CD4-positive, alpha-beta T cell (primary cell): ENCODE results near the gene GLIS1. TPM values are rescaled to one million over a fixed set of nuclear protein-coding genes. Genes with fewer than 3 reads are reported as not detected.

Source experiments
- ATAC-seq: fragments of 200-7000 bp; cut with Tn5 transposase; one replicate; pipeline ENCODE4 v1.10.0; 2022; ENCODE audit warnings: mild to moderate bottlenecking; ENCODE audit not compliant: poor library complexity
- CTCF ChIA-PET: fragments of 350-600 bp; sonication (Branson Sonifier 250); formaldehyde crosslinking; loops from one replicate; lab custom pipeline; 2021; ENCODE audit warnings: antibody characterized with exemption, inconsistent platforms; lab: Charles Lee
- POLR2A ChIA-PET: fragments of 350-600 bp; sonication (Branson Sonifier 250); formaldehyde crosslinking; loops from one replicate; lab custom pipeline; 2021; ENCODE audit warnings: antibody characterized with exemption, inconsistent platforms; lab: Charles Lee
- DNase-seq, 14 experiments: peaks; one replicate each; pipeline ENCODE4 v3.0.0-alpha.2; 2013 to 2020; ENCODE audit warnings: mixed read lengths in 2 of 14
- H3K27ac ChIP-seq, 2 donors: one replicate each; pipeline versions ENCODE4 v1.5.1 to v1.7.0; 2013; ENCODE audit warnings: low read length in 2 of 2, low read depth in 1 of 2, mild to moderate bottlenecking in 1 of 2
- H3K27me3 ChIP-seq, 2 experiments: 1 replicate in 1 of 2; 2 replicates in 1 of 2; pipeline versions ENCODE4 v1.6.1 to v1.7.0; 2013; ENCODE audit warnings: low read length in 2 of 2, control low read depth in 1 of 2, mild to moderate bottlenecking in 1 of 2, moderate library complexity in 1 of 2; ENCODE audit not compliant: insufficient read depth in 2 of 2, control insufficient read depth in 1 of 2
- H3K36me3 ChIP-seq: one replicate; pipeline ENCODE4 v1.6.1; 2013; ENCODE audit warnings: low read length, control low read depth; ENCODE audit not compliant: insufficient read depth
- H3K4me1 ChIP-seq: one replicate; pipeline ENCODE4 v1.6.1; 2013; ENCODE audit warnings: low read length, control low read depth; ENCODE audit not compliant: insufficient read depth
- H3K4me3 ChIP-seq: one replicate; pipeline ENCODE4 v1.5.1; 2013; ENCODE audit warnings: mild to moderate bottlenecking, low read length, moderate library complexity
- H3K9me3 ChIP-seq, 2 experiments: 1 replicate in 1 of 2; 2 replicates in 1 of 2; pipeline versions ENCODE4 v1.6.1 to v1.7.0; 2013; ENCODE audit warnings: low read length in 2 of 2, mild to moderate bottlenecking in 2 of 2, control low read depth in 1 of 2, moderate library complexity in 1 of 2; ENCODE audit not compliant: control insufficient read depth in 1 of 2, insufficient read depth in 1 of 2
- H3K27ac Mint-ChIP-seq: one replicate; pipeline ENCODE4 v1.8.0; 2020; ENCODE audit warnings: mixed read lengths
- H3K27me3 Mint-ChIP-seq: one replicate; pipeline ENCODE4 v1.8.0; 2021; ENCODE audit warnings: mixed read lengths
- H3K36me3 Mint-ChIP-seq: one replicate; pipeline ENCODE4 v1.8.0; 2021; ENCODE audit warnings: low read depth, mixed read lengths
- H3K4me1 Mint-ChIP-seq: one replicate; pipeline ENCODE4 v1.8.0; 2021; ENCODE audit warnings: low read depth, mixed read lengths
- H3K4me3 Mint-ChIP-seq: one replicate; pipeline ENCODE4 v1.8.0; 2020; ENCODE audit warnings: mild to moderate bottlenecking, mixed read lengths
- H3K9me3 Mint-ChIP-seq: one replicate; pipeline ENCODE4 v1.8.0; 2020; ENCODE audit warnings: mixed read lengths
- intact Hi-C, 2 experiments: fragments of 100-400 bp; cut with DNase I in 1 of 2; cut with micrococcal nuclease in 1 of 2; formaldehyde crosslinking; loops; one replicate each; pipeline versions ENCODE4 v1.15.1 to v1.9.0; 2023 to 2025; cut with DNase I, micrococcal nuclease
- total RNA-seq, 174 experiments: library from RNA in 2 of 174; stranded (reverse) in 2 of 174; gene quantifications; one replicate each; pipeline ENCODE4 v1.2.3 and lab custom pipeline; 2021 to 2026
- TF ChIP-seq, protein P1 (sequence below): fragments of 200-600 bp; IDR thresholded peaks from one replicate; pipeline ENCODE4 v1.8.0; 2022; ENCODE audit warnings: antibody characterized with exemption, mild to moderate bottlenecking

Gene GLIS1
- total RNA-seq, 2 experiments from 2014 or later, result not detected

DNA sequence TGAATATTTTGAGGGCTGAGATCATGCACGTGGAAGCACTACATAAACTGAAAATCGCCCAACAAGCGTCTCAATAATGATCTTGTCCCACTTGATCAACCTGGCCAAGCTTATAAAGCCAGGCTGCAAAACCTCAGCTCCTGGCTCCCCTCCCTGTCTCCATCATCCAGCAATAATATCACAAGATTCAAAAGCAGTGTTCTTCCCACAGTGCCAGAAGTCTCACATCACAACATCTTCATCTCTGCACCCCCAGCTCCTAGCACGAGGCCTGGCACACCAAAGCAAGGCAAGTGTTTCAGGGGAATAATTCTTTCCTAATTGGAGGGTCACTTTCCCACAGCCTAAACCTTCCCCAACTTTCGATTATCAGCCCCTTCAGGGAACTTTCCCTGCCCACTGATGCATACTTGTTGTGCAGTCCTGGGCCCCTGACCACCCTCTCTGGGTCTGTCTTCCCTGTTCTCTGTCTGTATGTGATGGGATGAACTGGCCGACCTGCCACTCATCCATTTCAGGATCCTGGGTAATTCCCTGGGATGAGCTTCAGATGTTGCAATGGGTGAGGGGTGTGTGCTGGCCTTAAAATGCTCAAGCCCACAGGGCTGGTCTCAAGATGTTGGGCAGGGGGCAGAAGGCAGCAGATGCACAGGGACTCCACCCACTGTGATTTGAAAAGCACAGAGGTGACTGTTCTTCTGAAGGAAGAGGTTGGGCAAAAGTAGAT lies 150.7 kb downstream of the GLIS1 start:
- H3K4me3 ChIP-seq, result no peak overlapping the region
- Mint-ChIP-seq H3K27ac (no peak overlapping the region), H3K36me3 (no peaks in the 10 kb centered on the region), H3K27me3 (no peaks in the 10 kb centered on the region), H3K4me1 (peaks cover 15% of the 10 kb centered on the region), H3K4me3 (no peak overlapping the region), H3K9me3 (no peaks in the 10 kb centered on the region)
- TF ChIP-seq, protein P1, sequence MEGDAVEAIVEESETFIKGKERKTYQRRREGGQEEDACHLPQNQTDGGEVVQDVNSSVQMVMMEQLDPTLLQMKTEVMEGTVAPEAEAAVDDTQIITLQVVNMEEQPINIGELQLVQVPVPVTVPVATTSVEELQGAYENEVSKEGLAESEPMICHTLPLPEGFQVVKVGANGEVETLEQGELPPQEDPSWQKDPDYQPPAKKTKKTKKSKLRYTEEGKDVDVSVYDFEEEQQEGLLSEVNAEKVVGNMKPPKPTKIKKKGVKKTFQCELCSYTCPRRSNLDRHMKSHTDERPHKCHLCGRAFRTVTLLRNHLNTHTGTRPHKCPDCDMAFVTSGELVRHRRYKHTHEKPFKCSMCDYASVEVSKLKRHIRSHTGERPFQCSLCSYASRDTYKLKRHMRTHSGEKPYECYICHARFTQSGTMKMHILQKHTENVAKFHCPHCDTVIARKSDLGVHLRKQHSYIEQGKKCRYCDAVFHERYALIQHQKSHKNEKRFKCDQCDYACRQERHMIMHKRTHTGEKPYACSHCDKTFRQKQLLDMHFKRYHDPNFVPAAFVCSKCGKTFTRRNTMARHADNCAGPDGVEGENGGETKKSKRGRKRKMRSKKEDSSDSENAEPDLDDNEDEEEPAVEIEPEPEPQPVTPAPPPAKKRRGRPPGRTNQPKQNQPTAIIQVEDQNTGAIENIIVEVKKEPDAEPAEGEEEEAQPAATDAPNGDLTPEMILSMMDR, result no peak
- peaks cover 18% of the 10 kb centered on the region for H3K4me1 ChIP-seq
- no peak overlapping the region for H3K27ac ChIP-seq
- ChIA-PET CTCF (no interaction called here), POLR2A (no interaction called here)
- DNase-seq, result no peak
- ATAC-seq, result no peak
- H3K36me3 ChIP-seq, result no peaks in the 10 kb centered on the region
- no peaks in the 10 kb centered on the region for H3K9me3 ChIP-seq
- H3K27me3 ChIP-seq, result no peaks in the 10 kb centered on the region
- intact Hi-C loops, result no loop called here

DNA sequence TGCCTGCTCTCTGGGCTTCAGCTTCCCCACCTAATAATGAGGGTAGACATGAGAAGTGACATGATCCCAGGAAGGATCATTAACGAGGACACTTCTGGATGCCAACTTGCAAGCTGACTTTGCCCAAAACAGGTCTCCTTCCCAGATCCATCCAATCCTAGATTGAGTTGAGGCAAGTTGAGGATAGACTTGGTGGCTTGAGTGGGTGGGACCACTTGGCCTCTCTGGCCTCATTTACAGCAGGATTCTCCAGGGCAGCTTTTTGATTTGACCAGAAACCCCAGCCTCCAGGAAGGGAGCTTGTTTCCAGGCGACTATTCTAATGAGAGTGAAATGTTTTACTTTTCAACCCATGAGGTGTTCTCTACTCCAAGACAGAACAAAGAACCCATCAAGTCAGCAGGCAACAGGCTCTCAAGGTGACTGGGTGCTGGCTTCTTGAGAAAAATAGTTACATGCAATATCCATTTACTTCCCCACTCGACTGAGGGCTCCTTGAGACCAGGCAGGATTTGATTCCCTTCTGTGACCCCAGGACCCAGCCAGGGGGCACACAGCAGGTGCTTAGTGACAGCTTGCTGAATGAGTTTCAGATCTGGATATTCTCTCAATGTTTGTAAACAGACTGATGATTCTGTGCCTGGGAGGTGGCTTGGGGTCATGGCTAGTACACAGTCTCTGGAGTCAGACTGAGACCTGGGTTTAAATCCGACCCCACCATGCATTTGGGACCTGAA lies 151.5 kb downstream of the GLIS1 start:
- Mint-ChIP-seq H3K4me3 (no peak overlapping the region), H3K27ac (no peak overlapping the region), H3K36me3 (no peaks in the 10 kb centered on the region), H3K4me1 (peaks cover 15% of the 10 kb centered on the region), H3K9me3 (no peaks in the 10 kb centered on the region), H3K27me3 (no peaks in the 10 kb centered on the region)
- TF ChIP-seq, protein P1, result no peak
- ChIA-PET POLR2A (no interaction called here), CTCF (no interaction called here)
- no peaks in the 10 kb centered on the region for H3K9me3 ChIP-seq
- no peak overlapping the region for H3K4me3 ChIP-seq
- no peaks in the 10 kb centered on the region for H3K27me3 ChIP-seq
- intact Hi-C loops, result no loop called here
- ATAC-seq, result no peak
- no peaks in the 10 kb centered on the region for H3K36me3 ChIP-seq
- no peak overlapping the region for H3K27ac ChIP-seq
- peaks cover 24% of the 10 kb centered on the region for H3K4me1 ChIP-seq
- DNase-seq, result no peak

DNA sequence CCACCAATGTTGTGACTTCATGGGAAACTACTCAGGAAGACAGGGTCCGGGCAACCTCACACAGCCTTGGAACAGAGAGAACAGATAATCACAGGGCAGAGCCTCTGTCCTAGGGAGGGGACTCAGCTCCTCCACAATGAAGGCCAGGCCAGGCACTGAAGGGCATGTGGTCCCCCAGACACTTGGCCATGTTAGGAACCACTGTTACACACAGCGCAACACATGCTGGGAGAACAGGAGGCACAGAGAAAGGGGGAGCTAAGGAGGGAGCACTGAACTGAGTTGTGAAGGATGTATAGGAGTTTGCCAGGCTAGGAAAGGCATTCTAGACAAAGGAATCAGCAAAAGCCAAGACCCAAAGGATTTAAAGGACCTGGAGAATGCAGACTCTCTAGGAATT lies 152.2 kb downstream of the GLIS1 start:
- Mint-ChIP-seq H3K9me3 (no peaks in the 10 kb centered on the region), H3K4me3 (no peak overlapping the region), H3K27ac (no peak overlapping the region), H3K36me3 (no peaks in the 10 kb centered on the region), H3K27me3 (no peaks in the 10 kb centered on the region), H3K4me1 (peaks cover 15% of the 10 kb centered on the region)
- no peak for DNase-seq
- TF ChIP-seq, protein P1, result no peak
- Histone ChIP-seq H3K36me3 (no peaks in the 10 kb centered on the region), H3K4me3 (no peak overlapping the region), H3K9me3 (no peaks in the 10 kb centered on the region), H3K27me3 (no peaks in the 10 kb centered on the region), H3K4me1 (peaks cover 24% of the 10 kb centered on the region), H3K27ac (no peak overlapping the region)
- ChIA-PET POLR2A (no interaction called here), CTCF (no interaction called here)
- intact Hi-C loops, result no loop called here
- no peak for ATAC-seq
